BJ (cell line): ENCODE measurements around the gene ASMT. TPM values are rescaled to one million over a fixed set of nuclear protein-coding genes. Genes with fewer than 3 reads are reported as not detected.
"Not testable (repeated sequence)": the region's sequence is repeated elsewhere in the genome, so short reads cannot be mapped to it uniquely, and the experiment has no call there.

Experiments
- CTCF ChIA-PET: fragments of 350-600 bp; formaldehyde crosslinking; extraction: SDS; loops from one replicate; lab custom pipeline; 2021; ENCODE audit warnings: antibody characterized with exemption, inconsistent platforms; lab: Yijun Ruan, JAX
- POLR2A ChIA-PET: fragments of 300-600 bp; sonication (Branson Sonifier 250); formaldehyde crosslinking; extraction: SDS; loops from one replicate; lab custom pipeline; 2021; ENCODE audit warnings: antibody characterized with exemption; lab: Charles Lee
- DNase-seq: peaks from one replicate; pipeline ENCODE4 v3.0.0-alpha.2; 2011; ENCODE audit warnings: low read depth
- H3K27me3 ChIP-seq: 2 replicates; pipeline ENCODE4 v1.6.0; 2011; ENCODE audit warnings: low read length; ENCODE audit not compliant: control insufficient read depth, insufficient read depth
- H3K36me3 ChIP-seq: 2 replicates; pipeline ENCODE4 v1.5.1; 2011; ENCODE audit warnings: low read length; ENCODE audit not compliant: control insufficient read depth, insufficient read depth
- H3K4me3 ChIP-seq: 2 replicates; pipeline ENCODE4 v1.5.1; 2011; ENCODE audit warnings: low read depth, mild to moderate bottlenecking, control low read depth, low read length
- CTCF ChIP-seq: IDR thresholded peaks from 2 replicates; pipeline ENCODE4 v1.5.1; 2011; ENCODE audit warnings: low read depth, mild to moderate bottlenecking, control low read depth, inconsistent platforms, low read length, moderate library complexity; ENCODE audit not compliant: insufficient read depth
- polyA plus RNA-seq: library from polyadenylated mRNA; depleted of rRNA; stranded (reverse); fragments of >200 nt; gene quantifications from 2 replicates; pipeline ENCODE4 v1.2.3, GENCODE V29; 2011

The ASMT gene
- polyA plus RNA-seq, 1 experiment: not detected

GRCh38 chrX:1610736-1611135 is 4.1 kb upstream of the ASMT start:
- Histone ChIP-seq H3K4me3 (no peak overlapping the region), H3K27me3 (no peaks in the 10 kb centered on the region), H3K36me3 (no peaks in the 10 kb centered on the region)
- no peak for DNase-seq
- TF ChIP-seq CTCF: no peak
- ChIA-PET POLR2A (no interaction called here), CTCF (no interaction called here)

GRCh38 chrX:1612641-1613286 is 2.1 kb upstream of the ASMT start:
- POLR2A ChIA-PET: no interaction called here
- DNase-seq: no peak
- Histone ChIP-seq H3K36me3 (no peaks in the 10 kb centered on the region), H3K4me3 (no peak overlapping the region), H3K27me3 (no peaks in the 10 kb centered on the region)
- CTCF ChIA-PET: no interaction called here
- TF ChIP-seq CTCF: no peak

- ChIA-PET POLR2A (no interaction called here), CTCF (no interaction called here)
- Histone ChIP-seq H3K36me3 (no peaks in the 10 kb centered on the region), H3K27me3 (no peaks in the 10 kb centered on the region), H3K4me3 (no peak overlapping the region)
- no peak for TF ChIP-seq CTCF
- no peak for DNase-seq
Observed at GRCh38 chrX:1618689-1619088, 3.8 kb downstream of the ASMT start.

- no peak for DNase-seq
- H3K36me3 ChIP-seq: no peaks in the 10 kb centered on the region
- CTCF ChIA-PET: no interaction called here
- H3K4me3 ChIP-seq: no peak overlapping the region
- POLR2A ChIA-PET: no interaction called here
- H3K27me3 ChIP-seq: no peaks in the 10 kb centered on the region
- no peak for TF ChIP-seq CTCF
Observed at GRCh38 chrX:1623691-1624090, 8.8 kb downstream of the ASMT start.

GRCh38 chrX:1624158-1624860 is 9.4 kb downstream of the ASMT start:
- POLR2A ChIA-PET, DNase-seq: not testable (repeated sequence)

GRCh38 chrX:1624861-1625215 is 10.0 kb downstream of the ASMT start:
- CTCF ChIA-PET, DNase-seq, POLR2A ChIA-PET, H3K4me3 ChIP-seq, H3K27me3 ChIP-seq, H3K36me3 ChIP-seq: not testable (repeated sequence)

More at GRCh38 chrX:1624158-1624860, 9.4 kb downstream of the ASMT start:
- H3K36me3 ChIP-seq, CTCF ChIA-PET, H3K4me3 ChIP-seq, H3K27me3 ChIP-seq: not testable (repeated sequence)
